SK-N-SH (cell line): ENCODE measurements around the gene MTERF4. TPM values are rescaled to one million over a fixed set of nuclear protein-coding genes. Genes with fewer than 3 reads are reported as not detected.

Experiments
- polyA plus RNA-seq, 3 experiments: library from polyadenylated mRNA; depleted of rRNA; stranded (reverse); fragments of >200 nt; gene quantifications; 2 replicates each; pipeline ENCODE4 v1.2.3, GENCODE V29; 2012
- small RNA-seq, 7 experiments: library from RNA; depleted of rRNA; stranded (forward); fragments of <200 nt; gene quantifications; one replicate each; pipeline ENCODE3, GENCODE V24; 2012

MTERF4 gene
- polyA plus RNA-seq, 1 of the 3 experiments (the other 2 are of a cell fraction), result 31.0 TPM

Small RNAs within 50 kb of the gene (small RNA-seq; reads per million reads assigned to genes)
- 0 reads per million in 7 experiments for gene AC005237.2

Other genes with a start within 250 kb of the MTERF4 start
- gene AGXT, start 233.5 kb downstream of the MTERF4 start, polyA plus RNA-seq (2012; rRNA removed), result not detected in 2 replicates
- not detected in 2 replicates for gene MAB21L4, start 206.1 kb downstream of the MTERF4 start, polyA plus RNA-seq (2012; rRNA removed)
- not detected in 2 replicates for gene CROCC2, start 196.0 kb downstream of the MTERF4 start, polyA plus RNA-seq (2012; rRNA removed)
- gene SNED1, start 103.7 kb downstream of the MTERF4 start, polyA plus RNA-seq (2012; rRNA removed), result 0.03 TPM in 2 replicates
- gene PASK, start 47.2 kb upstream of the MTERF4 start, polyA plus RNA-seq (2012; rRNA removed), result 6.3 and 6.6 TPM in 2 replicates
- 47.2 and 56.9 TPM in 2 replicates for gene PPP1R7, start 48.2 kb upstream of the MTERF4 start, polyA plus RNA-seq (2012; rRNA removed)
- 0.68 and 0.81 TPM in 2 replicates for gene ANO7, start 86.4 kb upstream of the MTERF4 start, polyA plus RNA-seq (2012; rRNA removed)
- 211 and 263 TPM in 2 replicates for gene HDLBP, start 213.4 kb upstream of the MTERF4 start, polyA plus RNA-seq (2012; rRNA removed)
- 226 and 330 TPM in 2 replicates for gene SEPTIN2, start 213.6 kb upstream of the MTERF4 start, polyA plus RNA-seq (2012; rRNA removed)